NCI-H1436 (cell line): ENCODE data around the gene TEX29.

ENCODE experiments used
- DNase-seq: peaks from one replicate; lab custom pipeline; 2025; lab: John Stamatoyannopoulos, UW

Gene TEX29

GRCh38 chr13:111291908-111292307, 28.5 kb upstream of the TEX29 start:
- no peak for DNase-seq

DNA sequence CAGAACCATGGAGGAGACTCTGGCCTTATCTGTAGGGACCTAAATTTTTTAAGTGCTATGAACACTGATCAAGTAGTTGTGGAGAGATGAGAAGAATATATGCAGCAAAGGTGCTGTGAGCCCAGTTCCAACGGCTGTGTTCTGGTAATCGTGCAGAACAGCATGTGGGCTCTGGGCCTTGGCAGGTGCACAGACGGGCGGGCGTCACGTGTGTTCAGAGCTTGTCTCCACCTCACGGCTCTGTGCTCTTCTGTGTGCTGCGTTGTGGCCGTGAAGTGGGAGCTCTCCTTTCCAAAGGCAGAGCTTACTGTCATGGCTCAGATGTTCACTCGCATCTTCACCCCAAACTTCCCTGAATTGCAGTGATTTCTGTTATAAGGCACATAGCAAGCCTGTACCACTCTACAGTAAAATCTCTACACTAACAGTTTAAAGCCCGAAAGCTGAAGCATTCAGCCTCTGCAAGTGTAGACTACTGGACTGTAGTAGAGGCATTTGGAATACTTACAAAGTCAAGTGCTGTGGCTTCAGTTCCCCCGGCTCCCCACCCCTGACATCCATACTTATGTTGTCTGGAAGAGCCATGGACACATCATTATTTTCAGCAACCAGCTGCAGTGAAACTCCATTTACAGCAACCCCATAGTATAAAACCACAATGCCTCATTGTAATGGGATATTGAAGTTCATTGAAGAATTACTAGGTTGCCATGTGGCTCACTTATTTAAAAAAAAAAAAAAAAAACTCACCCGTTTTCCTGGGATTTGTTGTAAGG, 27.5 kb upstream of the TEX29 start:
- no peak for DNase-seq

DNA sequence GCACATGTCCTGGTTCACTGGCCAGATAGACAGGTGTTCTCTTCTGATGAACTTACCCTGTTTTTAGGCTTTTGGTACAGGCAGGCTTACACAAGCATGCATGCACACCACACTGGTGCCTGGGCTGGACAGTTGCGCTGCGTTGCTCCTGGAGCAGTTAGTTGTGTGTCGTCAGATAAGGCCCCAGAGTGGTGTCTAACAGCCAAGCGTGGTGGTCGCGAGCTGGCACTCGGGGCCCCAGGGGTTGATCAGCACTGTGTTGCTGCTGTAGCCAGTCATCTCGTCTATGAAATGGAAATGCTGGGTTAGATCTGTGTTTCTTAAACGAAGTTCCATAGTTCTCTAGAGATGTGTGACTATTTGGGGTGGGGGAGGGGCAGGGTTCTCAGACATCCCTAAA, 24.6 kb upstream of the TEX29 start:
- no peak for DNase-seq

DNA sequence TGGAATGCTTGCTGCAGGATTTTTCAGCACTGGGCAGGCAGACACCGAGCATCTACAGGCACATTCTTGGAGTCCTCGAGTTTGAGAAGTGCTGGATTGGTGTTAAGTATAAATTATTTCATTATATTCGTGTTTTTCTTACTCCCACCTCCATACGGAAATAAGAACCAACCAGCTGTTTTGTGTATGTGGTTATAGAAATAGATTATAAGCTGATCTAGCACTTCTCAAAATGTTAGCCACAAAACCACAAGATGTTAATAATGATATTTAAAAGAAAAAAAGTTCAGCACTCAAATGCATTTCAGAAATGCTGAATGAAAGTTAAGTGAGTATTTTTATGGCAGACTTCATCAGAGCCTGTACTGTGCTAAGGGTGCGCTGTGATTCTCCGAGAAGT, 24.0 kb upstream of the TEX29 start:
- DNase-seq, result no peak

GRCh38 chr13:111298214-111298975, 22.0 kb upstream of the TEX29 start:
- DNase-seq, result no peak

GRCh38 chr13:111302045-111302726, 18.3 kb upstream of the TEX29 start:
- DNase-seq, result no peak

- DNase-seq, result no peak
Measured at GRCh38 chr13:111303559-111303958, 16.9 kb upstream of the TEX29 start.

DNA sequence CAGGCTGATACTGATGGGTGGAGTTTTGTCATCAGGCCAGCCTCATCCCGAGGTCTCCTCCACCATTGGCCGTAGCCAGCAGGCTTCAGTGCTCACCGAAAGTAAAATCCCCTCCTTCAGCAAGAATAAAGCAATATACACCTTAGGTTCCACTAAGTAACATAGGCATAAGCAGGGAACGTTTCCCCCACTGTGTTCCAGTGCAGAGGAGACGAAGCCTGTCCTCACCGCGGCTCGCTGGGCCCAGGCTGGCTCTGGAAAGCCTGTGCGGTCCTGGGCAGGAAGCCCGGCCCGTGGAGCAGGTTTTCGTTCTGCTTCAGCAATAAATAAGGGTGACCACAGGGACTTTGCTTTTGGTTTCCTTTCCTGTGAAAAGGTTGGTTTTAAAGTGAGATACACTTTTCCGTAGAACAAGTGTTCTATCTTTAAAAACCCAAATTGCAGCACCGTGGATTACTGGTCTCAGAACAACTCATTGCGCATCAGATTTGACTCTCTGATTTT, 16.3 kb upstream of the TEX29 start:
- no peak for DNase-seq

DNA sequence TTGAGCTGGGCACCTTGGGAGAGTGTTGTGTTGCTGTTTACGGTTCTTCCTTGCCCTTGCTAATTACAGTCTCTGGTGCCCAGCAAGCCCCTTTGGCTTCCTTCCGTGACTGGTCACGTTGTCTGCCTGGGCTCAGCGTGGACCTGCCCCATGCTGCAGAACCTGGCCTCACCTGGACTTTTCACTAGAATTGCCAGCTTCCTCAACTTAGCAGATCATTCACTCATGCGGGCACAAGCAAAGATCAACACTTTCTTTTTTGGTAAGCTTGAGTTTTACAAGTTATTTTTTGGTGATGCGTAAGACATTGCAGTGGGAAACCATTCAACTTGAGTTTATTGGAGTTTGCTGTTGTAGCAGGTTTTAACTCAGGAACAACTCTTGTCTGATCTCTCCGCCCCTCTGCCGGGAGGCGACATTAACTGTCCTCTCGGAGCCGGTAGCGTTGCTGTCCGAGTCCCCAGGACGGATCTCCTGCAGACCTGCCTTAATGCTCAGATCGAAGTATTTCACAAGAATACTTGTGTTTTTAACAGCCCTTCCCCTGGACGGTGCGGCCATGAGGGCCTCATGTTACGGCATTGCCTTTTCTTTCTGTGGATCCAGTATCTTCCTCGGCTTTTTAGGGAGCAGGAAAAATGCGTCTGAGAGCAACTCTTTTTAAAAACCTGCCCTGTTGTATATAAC, 15.7 kb upstream of the TEX29 start:
- no peak for DNase-seq

DNA sequence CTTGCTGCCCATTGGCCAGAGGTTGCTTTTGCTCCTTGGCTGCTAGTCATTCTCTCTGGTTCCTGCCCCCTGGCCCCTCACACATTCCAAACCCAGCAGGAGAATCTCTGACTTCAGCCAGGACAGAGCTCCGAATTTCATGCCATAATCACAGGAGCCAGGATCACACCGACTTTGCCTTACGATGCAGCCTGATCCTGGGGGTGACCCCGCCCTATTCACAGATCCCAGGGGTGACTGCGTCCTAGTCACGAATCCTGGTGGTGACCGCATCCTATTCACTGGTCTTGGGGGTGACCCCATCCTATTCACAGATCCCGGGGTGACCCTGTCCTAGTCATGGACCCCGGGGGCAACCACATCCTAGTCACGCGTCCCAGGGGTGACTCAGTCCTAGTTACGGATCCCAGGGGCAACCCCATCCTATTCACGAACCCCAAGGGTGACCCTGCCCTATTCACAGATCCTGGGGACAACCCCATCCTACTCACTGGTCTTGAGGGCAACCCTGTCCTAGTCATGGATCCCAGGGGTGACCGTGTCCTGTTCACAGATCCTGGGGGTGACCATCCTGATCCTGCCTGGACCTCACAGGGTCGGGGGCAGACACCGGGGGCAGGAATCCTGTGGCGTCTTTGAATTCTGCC, 7.4 kb upstream of the TEX29 start:
- DNase-seq, result no peak

GRCh38 chr13:111313911-111314425, 6.5 kb upstream of the TEX29 start:
- no peak for DNase-seq

DNA sequence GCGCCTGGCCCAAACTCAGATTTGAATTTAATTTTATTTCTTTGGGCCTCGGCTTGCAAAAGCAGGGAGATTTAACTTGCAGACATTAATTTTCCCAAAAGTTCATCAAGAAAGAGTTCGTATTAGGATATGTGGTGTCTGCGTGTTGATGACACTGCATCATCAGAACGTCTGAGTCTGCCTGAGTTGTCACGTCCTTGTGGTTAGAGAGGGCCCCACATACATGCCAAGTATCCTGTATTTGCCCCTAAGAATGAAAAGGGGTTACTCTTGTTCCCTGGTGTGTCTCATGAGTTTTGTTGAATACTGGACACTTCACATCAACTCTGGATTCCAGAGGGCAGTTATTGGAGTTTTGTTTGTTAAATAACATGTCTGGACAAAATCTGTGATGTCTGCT, 5.6 kb upstream of the TEX29 start:
- DNase-seq, result no peak

DNA sequence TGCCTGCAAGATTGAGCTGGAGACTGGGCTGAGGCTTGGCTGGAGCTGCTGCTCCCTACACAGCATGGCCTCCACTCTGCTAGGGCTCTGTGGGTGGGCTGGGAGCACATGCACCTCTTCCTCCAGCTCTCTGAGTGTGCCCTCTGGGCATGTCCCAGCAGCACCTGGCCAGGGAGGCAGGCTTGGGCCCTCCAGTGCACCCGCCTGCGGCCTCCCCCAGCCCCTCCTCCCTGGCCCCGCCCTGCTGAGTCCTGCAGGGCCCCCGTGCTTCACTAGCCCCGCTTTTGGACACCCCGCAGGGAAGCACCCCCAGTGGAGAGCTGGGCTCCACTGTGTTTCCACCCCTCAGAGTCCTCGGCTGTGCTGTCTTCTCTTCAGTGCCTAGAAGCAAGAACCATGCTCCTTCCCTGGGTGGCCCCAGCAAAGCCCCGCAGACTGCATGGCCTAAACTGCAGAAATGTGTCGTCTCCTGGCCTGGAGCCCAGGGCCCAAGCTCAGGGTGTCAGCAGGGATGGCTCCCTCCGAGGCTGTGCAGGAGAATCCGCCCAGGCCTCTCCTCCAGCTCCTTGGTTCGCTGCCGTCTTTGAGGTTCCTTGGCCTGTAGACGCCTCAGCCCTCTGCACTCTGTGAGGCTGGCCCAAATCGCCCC, 5.0 kb upstream of the TEX29 start:
- no peak for DNase-seq

- no peak for DNase-seq
Measured at GRCh38 chr13:111316161-111316730, 4.2 kb upstream of the TEX29 start.

GRCh38 chr13:111317042-111317550, 3.3 kb upstream of the TEX29 start:
- no peak for DNase-seq

- no peak for DNase-seq
Measured at GRCh38 chr13:111317571-111318345, 2.7 kb upstream of the TEX29 start.

- DNase-seq, result no peak
Measured at GRCh38 chr13:111318386-111318785, 2.1 kb upstream of the TEX29 start.

- no peak for DNase-seq
Measured at GRCh38 chr13:111319521-111319920, 921 bp upstream of the TEX29 start.
